ENCODE data around the gene THAP3. TPM values are rescaled to one million over a fixed set of nuclear protein-coding genes. Genes with fewer than 3 reads are reported as not detected.

The THAP3 gene
- total and polyA plus RNA-seq, 2 experiments from 2014 or later: 15.1 to 23.8 TPM

- Mint-ChIP-seq H3K4me3 (no peak overlapping the region), H3K27me3 (ENCODE audit: insufficient read depth, low read depth, poor library complexity) (peaks cover 14% of the 10 kb centered on the region), H3K9me3 (no peaks in the 10 kb centered on the region), H3K27ac (no peak overlapping the region), H3K36me3 (ENCODE audit: low read depth) (peaks cover 48% of the 10 kb centered on the region), H3K4me1 (no peaks in the 10 kb centered on the region)
- H2AFZ ChIP-seq: no peak overlapping the region
- peaks cover 14% of the 10 kb centered on the region; the same call in 1 of the 2 replicates for H3F3A ChIP-seq (replicated peaks; ENCODE audit: low read depth)
- TF ChIP-seq CREB1 (CRISPR knock-in tag; IDR thresholded peaks at IDR 0.05; ENCODE audit: low read depth) (no peak), CTCF (conservative IDR thresholded peaks at IDR 0.05; ENCODE audit: low read depth in 2 of 2) (no peak)
- DNase-seq (ENCODE audit: low spot score) (no peak), ATAC-seq (no peak)
- H3K4me1 ChIP-seq (ENCODE audit: insufficient read depth): no peaks in the 10 kb centered on the region
- H3K4me3 ChIP-seq: no peak overlapping the region
- no peak overlapping the region for H3K4me2 ChIP-seq
- H3K36me3 ChIP-seq (ENCODE audit: insufficient read depth): peaks cover 9% of the 10 kb centered on the region; the same call in 1 of the 2 replicates
- no peaks in the 10 kb centered on the region for H3K27me3 ChIP-seq (ENCODE audit: insufficient read depth)
- peaks cover 4% of the 10 kb centered on the region for H3K79me2 ChIP-seq (replicated peaks; ENCODE audit: insufficient read depth)
- no peak overlapping the region for H3K27ac ChIP-seq (ENCODE audit: low read depth)
- peaks cover 30% of the 10 kb centered on the region; the same call in 1 of the 2 replicates for H4K20me1 ChIP-seq (replicated peaks; ENCODE audit: insufficient read depth)
- H3K9me2 ChIP-seq (ENCODE audit: insufficient read depth): no peaks in the 10 kb centered on the region
Observed at GRCh38 chr1:6591644-6592043, 33.0 kb upstream of the THAP3 start.

- no peak overlapping the region for H2AFZ ChIP-seq
- H3K36me3 ChIP-seq (ENCODE audit: insufficient read depth): peaks cover 9% of the 10 kb centered on the region; the same call in 1 of the 2 replicates
- Mint-ChIP-seq H3K4me1 (no peaks in the 10 kb centered on the region), H3K4me3 (no peak overlapping the region), H3K36me3 (ENCODE audit: low read depth) (peaks cover 55% of the 10 kb centered on the region), H3K9me3 (no peaks in the 10 kb centered on the region), H3K27me3 (ENCODE audit: insufficient read depth, low read depth, poor library complexity) (peaks cover 14% of the 10 kb centered on the region), H3K27ac (no peak overlapping the region)
- H4K20me1 ChIP-seq (replicated peaks; ENCODE audit: insufficient read depth): peaks cover 38% of the 10 kb centered on the region; the same call in 1 of the 2 replicates
- H3K4me3 ChIP-seq: no peak overlapping the region
- H3F3A ChIP-seq (replicated peaks; ENCODE audit: low read depth): peaks cover 14% of the 10 kb centered on the region; the same call in 1 of the 2 replicates
- peaks cover 12% of the 10 kb centered on the region for H3K79me2 ChIP-seq (replicated peaks; ENCODE audit: insufficient read depth)
- no peaks in the 10 kb centered on the region for H3K9me2 ChIP-seq (ENCODE audit: insufficient read depth)
- no peak overlapping the region for H3K27ac ChIP-seq (ENCODE audit: low read depth)
- DNase-seq (ENCODE audit: low spot score) (no peak), ATAC-seq (no peak)
- H3K27me3 ChIP-seq (ENCODE audit: insufficient read depth): no peaks in the 10 kb centered on the region
- no peak overlapping the region for H3K4me2 ChIP-seq
- no peaks in the 10 kb centered on the region for H3K4me1 ChIP-seq (ENCODE audit: insufficient read depth)
- TF ChIP-seq EZH2phosphoT487 (IDR thresholded peaks at IDR 0.05; ENCODE audit: unreplicated experiment) (no peak), CTCF (conservative IDR thresholded peaks at IDR 0.05; ENCODE audit: low read depth in 2 of 2) (no peak), ZNF114 (CRISPR knock-in tag; IDR thresholded peaks at IDR 0.05) (no peak), POLR2AphosphoS5 (IDR thresholded peaks at IDR 0.05; ENCODE audit: low read depth) (no peak), ZNF462 (CRISPR knock-in tag; IDR thresholded peaks at IDR 0.05) (no peak), REST (IDR thresholded peaks at IDR 0.05; ENCODE audit: unreplicated experiment) (no peak)
Observed at GRCh38 chr1:6592441-6592840, 32.2 kb upstream of the THAP3 start.

All from GM23338 (cell line).